IPS DF 4.7 (cell line): ENCODE results near the gene ZNF688.
"Not testable (repeated sequence)": the region's sequence is repeated elsewhere in the genome, so short reads cannot be mapped to it uniquely, and the experiment has no call there.

Experiments used
- DNase-seq: peaks from one replicate; pipeline ENCODE4 v3.0.0-alpha.2; 2013; ENCODE audit warnings: low spot score; ENCODE audit errors: extremely low read depth

Gene ZNF688

DNA sequence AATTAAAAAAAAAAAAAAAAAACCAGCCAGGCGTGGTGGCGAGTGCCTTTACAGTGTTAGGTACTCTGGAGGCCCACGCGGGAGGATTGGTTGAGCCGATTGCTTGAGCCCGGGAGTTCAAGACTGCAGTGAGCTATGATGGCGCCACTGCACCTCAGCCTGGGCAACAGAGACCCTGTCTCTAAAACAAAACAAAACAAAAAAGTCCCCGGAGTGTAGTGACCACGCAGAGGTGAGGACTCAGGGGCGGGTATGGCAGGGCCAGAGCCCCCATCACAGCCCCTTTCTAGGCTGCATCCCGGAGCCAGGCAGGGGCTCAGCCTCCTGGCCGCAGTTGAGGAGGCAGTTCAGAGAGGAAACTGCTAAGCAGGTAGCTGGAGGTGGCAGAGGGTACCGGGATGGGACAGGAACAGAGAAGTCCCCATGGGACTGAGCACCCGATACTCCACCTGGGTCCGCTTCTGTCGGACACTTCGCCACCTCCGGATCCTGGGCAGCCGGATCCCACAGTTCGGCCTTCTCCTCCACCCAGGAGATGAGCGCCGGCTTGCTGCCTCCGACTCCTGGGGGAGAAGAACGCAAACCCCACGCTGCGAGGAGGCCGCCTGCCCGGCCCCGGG is 37.7 kb downstream of the ZNF688 start:
- DNase-seq: no peak

DNA sequence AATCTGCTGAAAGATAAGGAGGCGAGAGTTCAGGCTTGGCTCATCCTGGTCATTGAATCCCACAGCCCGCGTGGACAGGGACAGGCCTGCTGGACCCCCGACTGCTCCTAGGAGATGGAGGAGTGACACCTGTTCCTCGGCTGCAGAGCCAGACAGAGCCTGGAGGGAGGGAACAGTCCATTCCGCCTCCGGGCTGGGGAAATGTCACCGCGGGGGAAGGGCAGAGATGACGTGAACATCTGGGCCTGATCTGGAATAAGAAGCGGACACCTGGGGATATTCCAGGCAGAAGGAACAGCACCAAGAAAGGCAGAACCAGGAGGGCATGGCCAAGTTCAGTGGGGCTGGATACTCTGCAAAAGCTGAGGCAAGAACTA is 38.4 kb downstream of the ZNF688 start:
- DNase-seq: no peak

DNA sequence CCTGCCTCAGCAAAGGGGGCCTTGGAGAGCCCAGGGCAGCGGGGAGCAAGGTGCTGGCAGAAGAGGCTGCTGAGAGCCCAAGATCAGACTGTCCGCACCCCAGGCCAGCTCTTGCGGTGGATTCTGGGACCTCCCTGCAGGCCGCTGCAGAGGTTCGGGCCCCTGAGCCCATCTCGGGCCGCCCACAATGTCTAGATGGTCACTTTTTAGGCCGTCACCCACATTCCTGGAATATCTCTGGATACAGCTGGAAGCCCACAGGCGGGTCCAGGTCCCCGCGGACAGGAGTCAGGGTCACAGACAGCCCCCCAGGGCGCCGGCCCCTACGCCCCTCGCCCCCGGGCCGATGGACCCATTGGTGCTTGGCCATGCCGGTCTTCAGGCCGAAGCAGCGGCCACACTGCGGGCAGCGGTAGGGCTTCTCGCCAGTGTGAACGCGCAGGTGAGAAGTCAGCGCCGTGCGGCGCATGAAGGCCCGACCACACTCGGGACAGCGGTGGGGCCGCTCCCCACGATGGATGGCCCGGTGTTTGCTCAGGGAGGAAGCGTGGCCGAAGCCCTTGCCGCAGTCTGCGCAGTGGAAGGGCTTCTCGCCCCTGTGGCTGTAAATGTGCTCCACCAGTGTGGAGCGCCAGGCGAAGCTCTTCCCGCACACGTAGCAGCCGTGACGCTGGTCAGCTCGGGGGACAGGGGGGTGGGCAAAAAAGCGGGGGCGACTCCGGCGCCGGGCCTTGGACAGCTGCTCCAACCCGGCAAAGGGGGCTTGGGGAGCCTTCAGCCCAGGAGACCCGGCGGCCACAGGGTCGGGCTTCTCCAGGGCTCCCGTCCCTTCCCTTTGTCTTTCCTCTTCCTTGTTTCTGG is 39.0 kb downstream of the ZNF688 start:
- DNase-seq: no peak

DNA sequence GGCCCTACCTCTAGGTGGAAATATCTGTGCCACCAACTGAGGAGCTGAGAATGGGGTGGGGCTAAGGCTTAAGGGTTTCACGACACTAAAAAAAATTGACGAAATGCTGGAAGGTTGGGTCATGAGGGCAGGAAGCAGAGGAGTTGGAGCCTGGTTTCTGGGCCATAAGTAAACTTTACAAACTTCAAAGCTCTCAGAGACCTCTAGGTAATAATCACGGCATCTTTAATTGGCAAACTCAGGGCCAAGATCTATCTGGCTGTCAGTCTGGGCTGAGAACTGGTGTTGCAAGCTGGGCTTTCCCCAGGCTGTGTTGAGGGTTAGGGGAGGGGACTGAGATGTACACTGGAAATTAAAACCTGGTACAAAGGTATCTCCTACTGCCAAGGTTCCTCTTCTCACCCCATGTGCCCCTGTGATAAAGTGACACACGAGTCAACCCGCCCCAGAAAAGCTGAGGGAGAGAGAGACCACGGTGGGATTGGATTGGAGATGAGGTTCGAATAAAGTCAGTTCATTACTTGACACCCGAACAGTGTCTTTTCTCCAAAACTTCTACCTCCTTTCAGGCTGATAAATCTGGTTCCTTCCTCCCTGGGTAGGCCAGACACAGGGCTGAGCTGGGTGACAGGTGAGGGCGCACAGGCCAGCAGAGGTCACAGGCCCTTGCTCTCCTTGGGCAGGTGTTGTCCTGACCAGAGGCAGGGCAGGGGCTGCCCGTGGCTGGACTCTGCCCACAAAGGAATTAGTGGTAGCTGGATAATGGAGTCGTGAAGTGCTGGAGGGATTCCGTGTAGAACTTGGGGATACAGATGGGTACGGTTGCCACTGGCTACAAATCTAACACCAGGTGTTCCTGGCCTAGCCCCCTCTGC is 41.1 kb downstream of the ZNF688 start:
- no peak for DNase-seq

DNA sequence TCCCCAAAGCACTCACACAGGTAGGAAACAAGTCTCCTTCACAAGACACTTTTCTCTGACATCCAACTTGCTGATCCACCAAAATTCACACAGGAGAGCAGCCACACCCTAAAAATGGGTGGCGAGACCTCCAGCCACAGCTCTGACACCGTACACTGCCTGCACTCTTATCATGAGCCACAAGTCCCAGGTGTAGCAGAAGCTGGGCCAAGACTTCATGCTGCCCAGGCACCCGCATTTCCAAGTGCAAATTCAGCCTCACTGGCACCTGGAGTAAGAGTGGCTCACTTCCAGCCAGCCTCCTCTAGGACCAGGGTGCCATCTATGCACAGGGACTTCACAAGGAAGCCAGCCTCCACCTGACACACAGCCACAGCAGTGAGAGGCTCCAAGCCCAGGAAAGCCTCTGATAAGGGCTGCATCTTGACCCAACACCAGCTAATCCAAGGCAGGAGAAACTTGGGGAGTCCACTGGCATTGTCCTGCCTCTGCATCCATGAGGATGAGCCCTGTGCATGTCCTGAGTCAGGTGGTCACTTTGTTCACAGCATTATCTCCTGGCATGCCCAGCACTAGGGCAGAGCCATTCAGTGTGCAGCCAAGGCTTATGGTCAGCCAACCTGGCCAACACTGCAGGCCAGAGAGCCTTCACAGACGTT is 42.6 kb downstream of the ZNF688 start:
- DNase-seq: no peak

DNA sequence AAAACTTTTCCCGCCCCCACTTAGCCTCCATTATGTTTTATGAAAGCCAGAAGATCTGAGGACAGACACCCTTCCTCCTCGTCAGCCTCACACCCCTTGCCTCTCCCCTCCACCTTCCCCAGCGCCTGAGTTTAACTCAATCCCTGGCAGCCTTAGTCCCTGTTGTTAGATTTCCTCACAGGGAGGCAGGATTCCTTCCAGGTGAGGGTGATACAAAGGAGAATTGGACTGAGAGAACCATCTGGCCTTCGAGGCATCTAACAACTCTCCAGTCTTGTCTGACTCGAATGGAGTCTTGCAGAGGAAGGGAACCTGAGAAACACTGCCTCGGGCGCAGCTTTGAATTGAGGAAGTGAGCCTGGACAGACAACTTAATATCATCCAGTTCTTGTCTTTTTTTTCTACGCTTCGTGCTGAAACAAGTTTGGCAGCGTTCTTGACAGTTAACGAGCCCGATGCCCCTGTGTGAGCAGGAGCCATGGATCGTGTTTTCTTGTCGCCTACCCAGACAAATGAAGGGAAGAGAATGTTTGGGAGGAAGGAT is 43.8 kb downstream of the ZNF688 start:
- no peak for DNase-seq

DNA sequence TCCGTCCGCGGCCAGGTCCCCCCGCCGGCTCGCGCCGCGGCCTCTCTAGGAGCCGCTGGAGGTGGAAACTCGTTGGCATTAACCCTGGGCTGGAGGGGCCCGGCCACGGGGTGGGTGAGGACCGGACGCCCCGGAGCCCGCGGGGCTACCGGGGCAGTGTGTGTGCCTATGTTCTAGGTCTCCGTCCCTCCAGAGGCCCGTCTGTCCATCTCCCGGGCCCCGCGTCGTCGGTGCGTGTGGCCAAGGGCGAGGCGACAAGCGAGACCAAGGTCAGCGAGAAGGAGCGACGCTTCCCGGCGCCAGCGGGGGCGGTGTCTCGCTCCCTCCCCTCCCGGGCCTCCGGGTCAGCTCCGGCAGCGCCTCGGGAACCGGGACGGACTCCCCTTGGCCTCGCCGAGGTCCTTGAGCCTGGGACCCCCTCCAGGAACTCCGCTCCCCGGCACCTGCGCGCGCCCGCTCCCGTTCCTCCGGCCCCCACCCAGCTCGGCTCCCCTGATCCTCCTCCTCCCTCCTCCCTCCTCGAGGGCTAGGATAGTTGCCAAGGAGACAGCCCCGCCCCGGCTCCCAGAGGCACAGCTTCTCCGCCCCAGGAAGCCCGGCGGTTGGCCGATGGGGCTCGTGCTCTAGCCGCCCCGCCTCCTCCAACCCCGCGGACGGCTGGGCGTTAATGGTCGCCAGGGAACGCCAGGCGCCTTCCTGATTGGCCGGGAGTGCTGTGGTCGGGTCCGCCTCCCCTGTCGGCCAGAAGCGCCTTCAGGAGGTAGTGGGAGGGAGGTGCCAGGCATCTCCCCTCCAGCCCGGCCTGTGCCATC is 44.5 kb downstream of the ZNF688 start:
- no peak for DNase-seq

DNA sequence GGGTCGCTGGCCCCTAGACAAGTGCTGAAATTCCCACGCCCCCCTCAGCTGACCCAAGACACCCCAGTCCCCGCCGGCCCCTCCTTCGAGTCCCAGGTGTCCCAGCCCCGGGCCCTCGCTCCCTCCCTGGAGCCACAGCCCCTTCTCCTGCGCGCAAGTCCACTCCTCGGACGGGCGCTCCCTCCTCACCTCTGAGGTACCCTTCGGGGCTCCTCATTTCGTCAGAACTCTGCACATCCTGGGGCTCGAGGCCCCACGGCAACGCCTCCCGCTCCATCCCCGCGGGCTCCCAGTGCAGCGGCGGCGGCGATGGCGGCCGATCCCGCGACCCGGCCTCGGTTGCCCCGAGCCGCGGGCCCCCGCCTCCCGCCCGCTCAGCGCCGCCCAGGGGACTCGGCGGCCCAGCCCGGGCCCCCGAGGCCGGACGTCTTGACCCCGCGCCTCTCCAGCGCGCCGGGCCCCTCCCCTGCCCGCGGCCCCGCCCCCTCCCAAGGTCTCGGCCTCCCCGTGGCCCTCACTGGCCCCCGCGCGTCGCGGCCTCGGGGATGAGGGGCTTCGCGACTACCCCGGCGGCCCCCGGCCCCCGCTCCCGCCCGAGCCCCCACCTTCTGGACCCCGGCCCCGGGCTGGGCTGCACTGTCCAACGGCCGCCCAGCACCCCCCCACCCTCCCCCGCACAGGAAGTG is 45.2 kb downstream of the ZNF688 start, which contains the start of gene ZNF768:
Gene ZNF768 (minus strand): TSS at position 430 of the 686 bp plus-strand sequence. CDS start 153 bp downstream, at position 277.
- DNase-seq: no peak

DNA sequence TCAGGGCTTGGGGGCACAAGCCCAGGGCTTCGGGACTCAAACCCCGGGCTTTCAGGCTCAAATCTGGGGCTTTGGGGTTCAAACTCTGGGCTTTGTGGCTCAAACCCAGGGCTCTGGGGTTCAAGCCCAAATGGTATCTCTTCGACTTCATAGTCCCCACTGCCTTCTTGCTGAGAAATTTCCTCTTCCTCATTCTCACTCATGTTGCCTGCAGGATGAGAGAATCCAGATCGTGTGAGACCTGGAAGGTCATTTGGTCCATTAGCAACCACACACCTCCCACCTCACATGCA is 45.7 kb downstream of the ZNF688 start:
- DNase-seq: no peak

DNA sequence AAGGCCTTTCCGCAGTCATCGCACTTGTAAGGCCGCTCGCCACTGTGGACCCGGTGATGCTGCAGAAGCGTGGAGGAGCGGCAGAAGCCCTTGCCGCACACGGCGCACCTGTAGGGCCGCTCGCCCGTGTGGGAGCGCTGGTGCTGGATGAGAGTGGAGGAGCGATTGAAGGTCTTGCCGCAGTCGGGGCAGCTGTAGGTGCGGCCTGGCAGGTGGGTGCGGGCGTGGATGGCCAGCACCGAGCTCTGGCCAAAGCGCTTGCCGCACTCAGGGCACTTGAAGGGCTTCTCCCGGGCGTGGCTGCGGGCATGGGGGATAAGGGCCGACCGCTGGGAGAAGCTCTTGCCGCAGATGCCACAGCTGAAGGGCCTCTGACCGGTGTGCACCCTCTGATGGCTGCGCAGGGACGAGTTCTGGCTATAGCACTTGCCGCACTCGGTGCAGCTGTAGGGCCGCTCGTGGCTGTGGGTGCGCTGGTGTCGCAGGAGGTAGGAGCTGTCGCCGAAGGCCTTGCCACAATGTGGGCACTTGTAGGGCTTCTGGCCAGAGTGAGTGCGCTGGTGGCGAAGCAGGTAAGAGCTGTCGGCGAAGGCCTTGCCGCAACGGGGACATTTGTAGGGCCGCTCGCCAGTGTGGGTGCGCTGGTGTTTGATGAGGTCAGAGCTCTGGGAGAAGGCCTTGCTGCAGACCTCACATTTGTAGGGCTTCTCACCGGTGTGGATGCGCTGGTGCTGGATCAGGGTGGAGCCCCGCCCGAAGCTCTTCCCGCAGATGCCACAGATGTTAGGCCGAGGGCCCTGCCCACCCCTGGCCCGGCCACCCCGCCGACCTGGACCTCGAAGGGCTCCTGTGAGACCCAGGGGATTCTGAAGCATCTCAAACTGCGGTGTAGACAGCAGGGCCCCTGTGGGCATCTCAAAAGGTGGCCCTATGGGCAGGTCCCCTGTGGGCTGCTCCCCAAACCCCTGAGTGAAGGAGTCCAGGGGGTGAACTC is 46.6 kb downstream of the ZNF688 start:
- no peak for DNase-seq

DNA sequence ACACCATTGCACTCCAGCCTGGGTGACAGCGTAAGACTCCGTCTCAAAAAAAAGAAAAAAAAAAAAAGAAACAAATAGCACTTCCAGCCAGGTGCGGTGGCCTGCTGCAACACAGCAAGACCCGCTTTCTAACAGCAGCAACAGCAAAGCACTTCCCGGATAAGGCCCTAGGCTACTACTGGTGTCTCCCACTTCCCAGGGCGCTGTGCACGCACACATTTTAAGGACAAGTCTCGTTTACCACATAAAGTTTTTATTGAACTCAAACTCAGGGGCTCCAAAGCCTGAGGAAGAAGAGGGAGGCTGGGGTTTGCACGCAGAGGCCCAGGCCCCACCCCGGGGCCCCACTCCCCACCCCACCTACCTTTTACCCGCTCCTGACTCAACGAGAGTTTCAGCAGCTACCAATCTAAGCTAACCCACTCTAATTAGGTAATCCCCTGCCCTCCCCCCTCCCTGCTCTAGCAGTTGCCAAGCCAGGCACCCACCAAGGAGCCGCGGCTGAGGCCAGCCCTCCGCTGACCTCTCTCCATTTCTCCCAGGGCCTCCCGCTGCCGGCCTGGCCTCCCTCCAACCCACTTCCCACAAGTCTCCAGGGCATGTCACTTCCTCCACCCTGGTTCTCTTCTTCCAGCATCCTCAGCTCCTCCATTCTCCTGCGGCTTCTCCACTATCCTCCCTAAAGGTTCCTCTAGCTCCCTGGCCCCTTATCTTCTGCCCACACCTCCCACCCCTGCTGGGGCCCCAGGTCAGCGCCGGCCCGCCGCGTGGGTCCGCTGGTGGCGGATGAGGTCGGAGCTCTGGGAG is 47.5 kb downstream of the ZNF688 start:
- no peak for DNase-seq

DNA sequence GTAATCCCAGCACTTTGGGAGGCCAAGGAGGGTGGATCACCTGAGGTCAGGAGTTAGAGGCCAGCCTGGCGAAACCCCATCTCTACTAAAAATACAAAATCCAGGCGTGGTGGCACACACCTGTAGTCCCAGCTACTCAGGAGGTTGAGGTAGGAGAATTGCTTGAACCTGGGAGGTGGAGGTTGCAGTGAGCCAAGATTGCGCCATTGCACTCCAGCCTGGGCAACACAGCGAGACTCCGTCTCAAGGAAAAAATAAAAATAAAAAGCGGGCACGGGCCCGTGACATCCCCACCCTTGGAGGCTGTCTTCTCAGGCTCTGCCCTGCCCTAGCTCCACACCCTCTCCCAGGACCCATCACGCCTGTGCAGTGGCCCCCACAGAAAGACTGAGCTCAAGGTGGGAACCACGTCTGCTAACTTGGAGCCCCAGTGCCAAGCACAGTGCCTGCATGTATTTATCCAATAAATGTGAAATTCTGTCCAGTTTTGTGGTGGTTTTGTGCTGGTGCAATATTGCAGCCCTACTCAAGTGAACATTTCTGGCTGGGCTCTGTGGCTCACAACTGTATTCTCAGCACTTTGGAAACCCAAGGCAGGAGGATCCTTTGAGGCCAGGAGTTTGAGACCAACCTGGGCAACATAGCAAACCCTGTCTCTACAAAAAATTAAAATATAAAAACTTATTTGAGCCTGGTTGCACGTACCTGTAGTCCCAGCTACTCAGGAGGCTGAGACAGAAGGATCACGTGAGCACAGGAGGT is 48.6 kb downstream of the ZNF688 start:
- not testable (repeated sequence) for DNase-seq

DNA sequence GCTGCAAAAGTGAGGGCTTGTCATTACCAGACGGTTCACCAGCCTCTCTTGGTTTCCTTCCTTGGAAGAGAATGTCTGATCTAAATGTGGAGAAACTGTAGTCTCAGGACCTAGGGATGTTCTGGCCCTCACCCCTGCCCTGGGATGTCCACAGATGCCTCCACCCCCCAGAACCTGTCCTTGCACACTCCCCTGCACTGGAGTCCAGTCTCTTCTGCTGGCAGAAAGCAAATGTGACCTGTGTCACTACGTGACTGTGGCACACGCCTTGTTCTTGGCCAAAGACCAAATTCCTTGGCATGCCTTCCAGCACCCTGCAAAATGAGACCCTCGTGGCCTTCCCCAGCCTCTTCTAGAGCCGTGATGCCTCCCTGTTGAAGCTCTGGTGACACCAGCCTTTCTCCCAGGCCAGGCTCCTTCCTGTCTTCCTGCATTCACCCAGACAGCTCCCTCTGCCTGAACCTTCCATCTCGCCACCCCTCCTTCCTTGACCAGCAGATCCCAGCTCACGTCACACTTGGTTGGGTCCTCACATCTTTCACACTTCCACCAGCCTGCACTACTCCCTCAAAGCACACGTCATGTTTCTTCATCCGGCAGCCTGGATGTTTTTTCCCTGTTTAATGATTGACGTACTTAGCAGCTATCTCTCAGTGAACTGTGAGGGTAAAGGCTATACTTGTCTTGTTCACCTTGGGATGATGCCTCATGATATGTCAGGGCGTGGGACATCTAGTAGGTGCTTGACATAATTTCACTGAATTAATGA is 49.5 kb downstream of the ZNF688 start:
- DNase-seq: no peak

DNA sequence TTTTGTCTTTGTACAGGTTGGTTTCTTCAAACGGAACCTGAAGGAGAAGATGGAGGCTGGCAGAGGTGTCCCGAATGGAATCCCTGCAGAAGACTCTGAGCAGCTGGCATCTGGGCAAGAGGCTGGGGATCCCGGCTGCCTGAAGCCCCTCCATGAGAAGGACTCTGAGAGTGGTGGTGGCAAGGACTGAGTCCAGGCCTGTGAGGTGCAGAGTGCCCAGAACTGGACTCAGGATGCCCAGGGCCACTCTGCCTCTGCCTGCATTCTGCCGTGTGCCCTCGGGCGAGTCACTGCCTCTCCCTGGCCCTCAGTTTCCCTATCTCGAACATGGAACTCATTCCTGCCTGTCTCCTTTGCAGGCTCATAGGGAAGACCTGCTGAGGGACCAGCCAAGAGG is 50.0 kb downstream of the ZNF688 start:
- no peak for DNase-seq
